SK-N-SH (cell line): ENCODE measurements around the gene RAB38.
A peak's percentile ranks its signal among the peaks of the same experiment; 100 is the strongest.

Experiments used
- POLR2AphosphoS5 ChIP-seq: IDR thresholded peaks from 2 replicates; pipeline ENCODE4 v1.6.1; 2012; ENCODE audit warnings: low read depth, low read length
- SIN3A ChIP-seq: IDR thresholded peaks from 2 replicates; pipeline ENCODE4 v1.6.1; 2012; ENCODE audit warnings: low read depth, mild to moderate bottlenecking, low read length, moderate library complexity, borderline replicate concordance
- SMC3 ChIP-seq: IDR thresholded peaks from 2 replicates; pipeline ENCODE4 v1.6.1; 2012; ENCODE audit warnings: low read depth, low read length, improper control_type of control experiment
- TCF12 ChIP-seq: IDR thresholded peaks from 2 replicates; pipeline ENCODE4 v1.4.0; 2012
- ZBTB33 ChIP-seq: IDR thresholded peaks from 2 replicates; pipeline ENCODE4 v1.4.0; 2012; ENCODE audit warnings: low read depth, borderline replicate concordance
- TF ChIP-seq, protein P1 (sequence below): fragments of 200-600 bp; sonication (generic); IDR thresholded peaks from 2 replicates; pipeline ENCODE4 v1.6.1; 2017; ENCODE audit warnings: antibody characterized with exemption, mild to moderate bottlenecking, moderate library complexity
- TF ChIP-seq, protein P2 (sequence below): fragments of 150-350 bp; IDR thresholded peaks from 2 replicates; pipeline ENCODE4 v1.6.1; 2017; ENCODE audit warnings: antibody characterized with exemption, low read length, low read depth, borderline replicate concordance

DNA sequence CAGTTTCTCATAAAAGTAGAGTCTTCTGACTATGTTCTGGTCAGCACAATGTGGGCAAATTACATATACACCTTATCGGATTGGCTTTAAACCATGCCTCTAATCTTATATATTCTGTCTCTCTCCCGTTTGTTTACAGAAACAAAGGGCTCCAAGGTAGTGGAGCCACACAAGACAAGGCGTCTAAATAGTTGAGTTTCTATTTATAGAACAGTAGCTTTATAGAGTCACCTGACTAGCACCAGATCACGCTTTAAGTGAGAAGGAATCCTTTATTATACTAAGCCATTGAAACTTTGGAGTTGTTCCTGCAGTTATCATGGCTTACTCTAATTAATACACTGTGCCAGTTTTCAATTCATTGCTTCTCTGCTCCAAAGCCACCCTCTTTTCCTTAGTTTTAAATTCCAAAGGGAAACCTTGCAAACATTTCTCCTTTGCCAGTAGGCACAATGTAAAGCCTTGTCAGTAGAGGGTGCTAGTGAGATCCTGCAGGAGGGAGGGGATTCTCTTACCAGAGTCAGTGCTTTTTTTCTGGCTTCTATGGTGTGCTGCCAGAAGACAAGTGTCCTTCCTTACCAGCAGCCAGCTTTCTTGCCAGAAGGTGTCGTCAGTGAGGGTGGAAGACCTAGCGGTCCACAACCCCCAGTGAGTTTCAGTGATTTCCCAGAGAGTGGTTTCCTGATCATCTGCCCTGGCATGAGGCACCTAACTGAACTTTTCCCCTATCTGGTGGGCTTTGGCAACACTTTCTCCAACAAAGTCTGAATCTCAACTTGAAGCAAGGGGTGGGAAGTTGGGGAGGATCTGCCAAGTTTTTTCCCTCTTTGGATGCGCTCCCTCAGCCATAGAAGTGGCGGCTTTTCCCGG is 71.7 kb downstream of the RAB38 start:
- TF ChIP-seq SMC3 (peak; percentile 61), SIN3A (no peak), TCF12 (no peak), ZBTB33 (no peak), POLR2AphosphoS5 (no peak)
- TF ChIP-seq, protein P1, sequence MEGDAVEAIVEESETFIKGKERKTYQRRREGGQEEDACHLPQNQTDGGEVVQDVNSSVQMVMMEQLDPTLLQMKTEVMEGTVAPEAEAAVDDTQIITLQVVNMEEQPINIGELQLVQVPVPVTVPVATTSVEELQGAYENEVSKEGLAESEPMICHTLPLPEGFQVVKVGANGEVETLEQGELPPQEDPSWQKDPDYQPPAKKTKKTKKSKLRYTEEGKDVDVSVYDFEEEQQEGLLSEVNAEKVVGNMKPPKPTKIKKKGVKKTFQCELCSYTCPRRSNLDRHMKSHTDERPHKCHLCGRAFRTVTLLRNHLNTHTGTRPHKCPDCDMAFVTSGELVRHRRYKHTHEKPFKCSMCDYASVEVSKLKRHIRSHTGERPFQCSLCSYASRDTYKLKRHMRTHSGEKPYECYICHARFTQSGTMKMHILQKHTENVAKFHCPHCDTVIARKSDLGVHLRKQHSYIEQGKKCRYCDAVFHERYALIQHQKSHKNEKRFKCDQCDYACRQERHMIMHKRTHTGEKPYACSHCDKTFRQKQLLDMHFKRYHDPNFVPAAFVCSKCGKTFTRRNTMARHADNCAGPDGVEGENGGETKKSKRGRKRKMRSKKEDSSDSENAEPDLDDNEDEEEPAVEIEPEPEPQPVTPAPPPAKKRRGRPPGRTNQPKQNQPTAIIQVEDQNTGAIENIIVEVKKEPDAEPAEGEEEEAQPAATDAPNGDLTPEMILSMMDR: peak; percentile 71
- TF ChIP-seq, protein P2, sequence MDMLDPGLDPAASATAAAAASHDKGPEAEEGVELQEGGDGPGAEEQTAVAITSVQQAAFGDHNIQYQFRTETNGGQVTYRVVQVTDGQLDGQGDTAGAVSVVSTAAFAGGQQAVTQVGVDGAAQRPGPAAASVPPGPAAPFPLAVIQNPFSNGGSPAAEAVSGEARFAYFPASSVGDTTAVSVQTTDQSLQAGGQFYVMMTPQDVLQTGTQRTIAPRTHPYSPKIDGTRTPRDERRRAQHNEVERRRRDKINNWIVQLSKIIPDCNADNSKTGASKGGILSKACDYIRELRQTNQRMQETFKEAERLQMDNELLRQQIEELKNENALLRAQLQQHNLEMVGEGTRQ: no peak
